OCI-LY1 (cell line): ENCODE results near the gene CHST11.
"Not testable (repeated sequence)": the region's sequence is repeated elsewhere in the genome, so short reads cannot be mapped to it uniquely, and the experiment has no call there.

Source experiments
- H2AFZ ChIP-seq: fragments of 200-600 bp; sonication (generic), shearing (Covaris generic); 2 replicates; pipeline ENCODE4 v1.6.0; 2014; ENCODE audit warnings: antibody characterized with exemption, mild to moderate bottlenecking, low read length
- H3F3A ChIP-seq: fragments of 200-600 bp; sonication (generic), shearing (Covaris generic); 2 replicates; pipeline ENCODE4 v1.6.0; 2014; ENCODE audit warnings: mild to moderate bottlenecking, antibody characterized with exemption, low read length, moderate library complexity; ENCODE audit not compliant: insufficient read depth
- H3K27ac ChIP-seq: fragments of 200-600 bp; sonication (generic); 2 replicates; pipeline ENCODE4 v1.5.1; 2014; ENCODE audit warnings: low read length, mixed run types, mild to moderate bottlenecking, low read depth; ENCODE audit not compliant: poor library complexity, severe bottlenecking
- H3K27me3 ChIP-seq: fragments of 200-600 bp; sonication (generic); 2 replicates; pipeline ENCODE4 v1.6.0; 2014; ENCODE audit warnings: antibody characterized with exemption, mild to moderate bottlenecking, low read length, moderate library complexity; ENCODE audit not compliant: insufficient read depth
- H3K36me3 ChIP-seq: fragments of 200-600 bp; sonication (generic); 2 replicates; pipeline ENCODE4 v1.6.1; 2014; ENCODE audit warnings: mild to moderate bottlenecking, antibody characterized with exemption, low read length, moderate library complexity, mixed read lengths; ENCODE audit not compliant: insufficient read depth
- H3K4me1 ChIP-seq: fragments of 200-600 bp; sonication (generic); 2 replicates; pipeline ENCODE4 v1.5.1; 2014; ENCODE audit warnings: mild to moderate bottlenecking, low read length, moderate library complexity; ENCODE audit not compliant: insufficient read depth, severe bottlenecking
- H3K4me2 ChIP-seq: fragments of 200-600 bp; sonication (generic), shearing (Covaris generic); 2 replicates; pipeline ENCODE4 v1.6.1; 2014; ENCODE audit warnings: low read length
- H3K4me3 ChIP-seq: fragments of 200-600 bp; sonication (generic); 2 replicates; pipeline ENCODE4 v1.5.1; 2014; ENCODE audit warnings: low read length, low read depth, mild to moderate bottlenecking, mixed read lengths; ENCODE audit not compliant: poor library complexity, severe bottlenecking
- H3K79me2 ChIP-seq: fragments of 200-600 bp; shearing (Covaris generic); 2 replicates; pipeline ENCODE4 v1.6.1; 2016; ENCODE audit warnings: mixed run types, low read length, mixed read lengths; ENCODE audit not compliant: insufficient read depth
- H3K9ac ChIP-seq: fragments of 200-600 bp; sonication (generic), shearing (Covaris generic); 2 replicates; pipeline ENCODE4 v1.6.1; 2014; ENCODE audit warnings: mild to moderate bottlenecking, low read length, mixed read lengths
- H3K9me2 ChIP-seq: fragments of 200-600 bp; sonication (generic), shearing (Covaris generic); 2 replicates; pipeline ENCODE4 v1.6.1; 2014; ENCODE audit warnings: low read depth, mild to moderate bottlenecking, low read length, mixed read lengths
- H3K9me3 ChIP-seq: fragments of 200-600 bp; shearing (Covaris generic); 2 replicates; pipeline ENCODE4 v1.6.1; 2014; ENCODE audit warnings: low read length, mixed read lengths
- H4K20me1 ChIP-seq: fragments of 200-600 bp; sonication (generic), shearing (Covaris generic); 2 replicates; pipeline ENCODE4 v1.6.0; 2016; ENCODE audit warnings: mild to moderate bottlenecking, low read length; ENCODE audit not compliant: insufficient read depth
- CTCF ChIP-seq: fragments of 200-600 bp; sonication (generic), shearing (Covaris generic); IDR thresholded peaks from 2 replicates; pipeline ENCODE4 v1.5.1; 2017; ENCODE audit warnings: mild to moderate bottlenecking, antibody characterized with exemption, low read length, moderate library complexity, mixed read lengths
- EZH2 ChIP-seq: fragments of 200-600 bp; sonication (generic), shearing (Covaris generic); IDR thresholded peaks from 2 replicates; pipeline ENCODE4 v1.8.0; 2017; ENCODE audit warnings: borderline replicate concordance, mixed run types, mild to moderate bottlenecking, antibody characterized with exemption, low read length, moderate library complexity, mixed read lengths

The CHST11 gene

DNA sequence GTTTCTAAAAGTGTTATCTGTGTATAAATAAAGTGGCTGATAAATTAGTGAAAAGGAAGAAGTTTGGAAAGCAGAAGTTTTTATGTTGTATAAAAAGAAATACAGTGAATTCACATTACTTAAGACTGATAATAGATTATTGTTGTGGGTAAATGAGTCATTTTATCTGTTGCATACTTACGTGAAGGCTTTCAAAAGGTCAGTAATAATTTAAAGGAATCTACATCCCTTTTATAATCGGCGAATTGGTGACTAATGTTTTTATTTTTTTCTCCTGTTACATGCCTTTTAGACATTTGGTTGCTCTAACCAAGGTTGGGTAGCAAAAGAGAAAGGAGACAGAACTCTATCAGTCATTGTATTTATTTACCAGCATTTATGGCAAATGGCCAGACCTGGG lies 345.5 kb downstream of the CHST11 start:
- Histone ChIP-seq H3K36me3 (no peaks in the 10 kb centered on the region), H3K4me2 (no peak overlapping the region), H3K4me3 (no peak overlapping the region), H3K4me1 (no peaks in the 10 kb centered on the region), H3F3A (no peaks in the 10 kb centered on the region), H3K9ac (no peak overlapping the region), H3K79me2 (no peaks in the 10 kb centered on the region), H3K27ac (no peak overlapping the region), H4K20me1 (no peaks in the 10 kb centered on the region), H3K9me2 (no peaks in the 10 kb centered on the region), H3K27me3 (no peaks in the 10 kb centered on the region), H3K9me3 (no peaks in the 10 kb centered on the region), H2AFZ (no peak overlapping the region)
- no peak for TF ChIP-seq EZH2
- TF ChIP-seq CTCF = no peak

GRCh38 chr12:104805186-104805585 lies 348.4 kb downstream of the CHST11 start:
- Histone ChIP-seq H3F3A (no peaks in the 10 kb centered on the region), H3K4me1 (peaks cover 10% of the 10 kb centered on the region), H3K9ac (no peak overlapping the region), H3K9me2 (no peaks in the 10 kb centered on the region), H2AFZ (no peak overlapping the region), H3K9me3 (no peaks in the 10 kb centered on the region), H4K20me1 (no peaks in the 10 kb centered on the region), H3K4me2 (no peak overlapping the region), H3K79me2 (no peaks in the 10 kb centered on the region), H3K27ac (no peak overlapping the region), H3K27me3 (no peaks in the 10 kb centered on the region), H3K4me3 (no peak overlapping the region), H3K36me3 (no peaks in the 10 kb centered on the region)
- TF ChIP-seq CTCF = no peak
- no peak for TF ChIP-seq EZH2

GRCh38 chr12:104806194-104806593 lies 349.4 kb downstream of the CHST11 start:
- H3K9ac ChIP-seq, H3K4me3 ChIP-seq, H4K20me1 ChIP-seq, H3K9me3 ChIP-seq, H3K9me2 ChIP-seq, H3K79me2 ChIP-seq, H3K4me1 ChIP-seq, H3F3A ChIP-seq, H3K27ac ChIP-seq, H2AFZ ChIP-seq, H3K36me3 ChIP-seq, H3K4me2 ChIP-seq, H3K27me3 ChIP-seq: not testable (repeated sequence)

DNA sequence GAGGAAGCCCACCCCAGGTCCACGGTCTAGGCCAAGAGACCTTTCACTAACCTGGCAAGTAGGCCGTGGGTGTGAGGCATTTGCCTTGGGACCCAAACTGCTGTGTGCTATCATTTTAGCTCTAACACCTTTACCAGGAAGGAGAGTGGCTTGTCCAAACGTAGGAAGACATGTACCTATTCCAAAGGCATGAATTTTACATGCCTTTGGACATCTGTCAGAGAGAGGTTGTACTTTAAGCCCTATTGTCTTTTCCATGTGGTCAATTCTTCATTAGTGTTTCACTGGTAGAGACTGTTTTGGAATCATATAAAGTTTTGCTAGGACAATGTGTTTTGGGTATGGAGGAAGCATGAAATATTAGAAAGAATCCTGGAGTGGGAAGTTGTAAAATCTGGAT lies 352.5 kb downstream of the CHST11 start:
- no peaks in the 10 kb centered on the region for H3K9me2 ChIP-seq
- no peaks in the 10 kb centered on the region for H3K79me2 ChIP-seq
- H3K4me1 ChIP-seq = peaks cover 10% of the 10 kb centered on the region
- TF ChIP-seq CTCF (no peak), EZH2 (no peak)
- H3K9me3 ChIP-seq = no peaks in the 10 kb centered on the region
- no peak overlapping the region for H3K9ac ChIP-seq
- no peak overlapping the region for H2AFZ ChIP-seq
- H4K20me1 ChIP-seq = no peaks in the 10 kb centered on the region
- no peaks in the 10 kb centered on the region for H3K27me3 ChIP-seq
- H3K4me2 ChIP-seq = no peak overlapping the region
- H3K27ac ChIP-seq = no peak overlapping the region
- H3F3A ChIP-seq = no peaks in the 10 kb centered on the region
- H3K4me3 ChIP-seq = no peak overlapping the region
- H3K36me3 ChIP-seq = no peaks in the 10 kb centered on the region
